ENCODE results near the gene KRT80. TPM values are rescaled to one million over a fixed set of nuclear protein-coding genes. Genes with fewer than 3 reads are reported as not detected.

KRT80 gene
- total RNA-seq, 4 donors from 2014 or later: 1.1 TPM; not detected in 3

DNA sequence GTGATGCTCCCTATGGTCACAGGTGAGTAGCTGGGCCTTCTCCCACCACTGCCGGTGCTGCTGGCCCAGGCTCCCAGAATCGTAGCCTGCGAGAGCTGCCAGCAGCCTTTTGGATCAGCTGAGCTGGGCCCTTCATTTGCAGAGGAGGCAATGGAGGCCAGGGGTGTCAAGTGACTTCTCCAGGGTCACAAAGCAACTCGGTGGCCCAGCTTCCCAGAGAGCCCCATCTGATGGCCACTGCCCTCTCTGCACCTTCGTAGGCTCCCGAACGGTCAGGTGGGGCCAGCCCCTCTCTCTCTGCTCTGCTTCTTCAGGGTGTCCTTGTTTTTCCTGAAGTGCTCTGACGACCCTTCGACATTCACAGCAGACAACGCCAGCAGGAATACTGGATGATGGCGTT, 4.6 kb downstream of the KRT80 start:
- no peaks in the 10 kb centered on the region for H3K9me3 ChIP-seq
- no peaks in the 10 kb centered on the region for H3K27me3 ChIP-seq
- H3K36me3 ChIP-seq: no peaks in the 10 kb centered on the region
- peaks cover 0 to 6% of the 10 kb centered on the region in 2 donors for H3K4me1 ChIP-seq
- TF ChIP-seq, protein P1, sequence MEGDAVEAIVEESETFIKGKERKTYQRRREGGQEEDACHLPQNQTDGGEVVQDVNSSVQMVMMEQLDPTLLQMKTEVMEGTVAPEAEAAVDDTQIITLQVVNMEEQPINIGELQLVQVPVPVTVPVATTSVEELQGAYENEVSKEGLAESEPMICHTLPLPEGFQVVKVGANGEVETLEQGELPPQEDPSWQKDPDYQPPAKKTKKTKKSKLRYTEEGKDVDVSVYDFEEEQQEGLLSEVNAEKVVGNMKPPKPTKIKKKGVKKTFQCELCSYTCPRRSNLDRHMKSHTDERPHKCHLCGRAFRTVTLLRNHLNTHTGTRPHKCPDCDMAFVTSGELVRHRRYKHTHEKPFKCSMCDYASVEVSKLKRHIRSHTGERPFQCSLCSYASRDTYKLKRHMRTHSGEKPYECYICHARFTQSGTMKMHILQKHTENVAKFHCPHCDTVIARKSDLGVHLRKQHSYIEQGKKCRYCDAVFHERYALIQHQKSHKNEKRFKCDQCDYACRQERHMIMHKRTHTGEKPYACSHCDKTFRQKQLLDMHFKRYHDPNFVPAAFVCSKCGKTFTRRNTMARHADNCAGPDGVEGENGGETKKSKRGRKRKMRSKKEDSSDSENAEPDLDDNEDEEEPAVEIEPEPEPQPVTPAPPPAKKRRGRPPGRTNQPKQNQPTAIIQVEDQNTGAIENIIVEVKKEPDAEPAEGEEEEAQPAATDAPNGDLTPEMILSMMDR (IDR thresholded peaks at IDR 0.05): no peak
- no peak for TF ChIP-seq POLR2A (IDR thresholded peaks at IDR 0.05)
- intact Hi-C loops (cut with DNase I; ENCODE audit: low total_unique reads): no loop called here
- no peak for DNase-seq
- H3K4me3 ChIP-seq: no peak overlapping the region
- no peak overlapping the region for H3K27ac ChIP-seq

DNA sequence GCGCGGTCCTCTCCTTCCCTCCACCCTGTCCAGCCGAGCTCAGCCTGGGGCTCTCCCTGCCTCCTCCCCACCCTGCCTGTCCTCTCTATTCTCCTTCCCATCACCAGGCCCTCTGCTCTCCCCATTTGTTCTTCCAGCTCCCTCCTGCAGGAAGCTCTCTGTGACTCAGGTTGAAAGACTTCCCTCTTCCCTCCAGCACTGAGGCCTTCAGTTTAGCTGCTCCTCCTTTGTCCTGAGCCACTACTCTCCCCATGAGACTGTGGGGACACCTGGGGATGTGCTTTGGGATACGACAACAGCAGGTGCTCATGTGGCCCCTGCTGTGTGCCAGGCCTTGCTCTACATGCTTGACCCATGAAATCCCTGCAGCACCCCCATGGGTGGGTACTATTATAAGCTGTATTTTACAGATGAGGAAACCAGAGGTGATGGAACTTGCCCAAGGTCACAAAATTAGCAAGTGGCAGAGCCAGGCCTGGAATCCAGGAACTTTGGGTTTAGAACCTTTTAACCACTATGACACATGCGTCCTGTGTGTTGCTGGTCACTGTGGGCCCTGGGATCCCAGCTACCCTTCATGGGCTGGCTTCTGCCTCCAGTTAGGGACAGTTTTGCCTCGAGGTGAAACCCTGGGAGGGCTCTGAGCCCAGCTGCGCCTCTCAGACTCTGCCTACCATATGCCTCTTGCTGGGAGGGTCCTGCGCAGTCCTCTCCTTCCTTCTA, 5.5 kb downstream of the KRT80 start:
- no peaks in the 10 kb centered on the region for H3K27me3 ChIP-seq
- no peaks in the 10 kb centered on the region for H3K36me3 ChIP-seq
- H3K4me3 ChIP-seq: no peak overlapping the region
- no peaks in the 10 kb centered on the region for H3K4me1 ChIP-seq
- DNase-seq: no peak
- no peak for TF ChIP-seq POLR2A (IDR thresholded peaks at IDR 0.05)
- TF ChIP-seq, protein P1 (IDR thresholded peaks at IDR 0.05): no peak
- intact Hi-C loops (cut with DNase I; ENCODE audit: low total_unique reads): no loop called here
- no peaks in the 10 kb centered on the region for H3K9me3 ChIP-seq
- H3K27ac ChIP-seq: no peak overlapping the region

DNA sequence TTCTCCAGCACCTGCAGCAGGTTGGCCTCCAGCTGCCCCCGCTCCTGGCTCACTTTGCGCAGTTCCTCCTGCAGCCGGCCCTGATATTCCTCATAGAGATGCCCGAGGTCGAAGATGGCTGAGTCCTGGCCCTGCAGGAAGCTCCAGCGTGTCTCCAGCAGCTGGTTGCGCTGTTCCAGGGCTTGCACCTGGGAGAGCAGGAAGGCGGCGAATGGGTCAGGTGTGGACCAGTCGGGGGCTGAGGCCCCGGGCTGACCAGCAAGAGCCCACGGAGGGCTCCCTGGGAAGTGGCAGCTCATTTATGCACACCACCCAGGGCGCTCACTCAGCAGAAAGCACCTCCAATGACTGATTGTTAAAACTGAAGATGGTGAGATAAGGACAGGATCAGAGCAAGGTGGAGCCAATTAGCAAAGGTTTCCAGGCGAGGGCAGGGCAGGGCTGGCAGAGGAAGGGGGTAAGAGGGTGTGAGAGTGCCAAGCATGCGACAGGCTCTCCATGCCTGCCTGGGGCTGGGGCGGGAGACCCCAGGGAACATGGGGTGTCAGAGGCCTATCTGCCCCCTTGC, 6.3 kb downstream of the KRT80 start:
- H3K4me1 ChIP-seq: no peaks in the 10 kb centered on the region
- H3K27ac ChIP-seq: no peak overlapping the region
- TF ChIP-seq, protein P1 (IDR thresholded peaks at IDR 0.05): no peak
- no peak for DNase-seq
- H3K4me3 ChIP-seq: no peak overlapping the region
- H3K9me3 ChIP-seq: no peaks in the 10 kb centered on the region
- intact Hi-C loops (cut with DNase I; ENCODE audit: low total_unique reads): no loop called here
- H3K27me3 ChIP-seq: no peaks in the 10 kb centered on the region
- no peaks in the 10 kb centered on the region for H3K36me3 ChIP-seq

DNA sequence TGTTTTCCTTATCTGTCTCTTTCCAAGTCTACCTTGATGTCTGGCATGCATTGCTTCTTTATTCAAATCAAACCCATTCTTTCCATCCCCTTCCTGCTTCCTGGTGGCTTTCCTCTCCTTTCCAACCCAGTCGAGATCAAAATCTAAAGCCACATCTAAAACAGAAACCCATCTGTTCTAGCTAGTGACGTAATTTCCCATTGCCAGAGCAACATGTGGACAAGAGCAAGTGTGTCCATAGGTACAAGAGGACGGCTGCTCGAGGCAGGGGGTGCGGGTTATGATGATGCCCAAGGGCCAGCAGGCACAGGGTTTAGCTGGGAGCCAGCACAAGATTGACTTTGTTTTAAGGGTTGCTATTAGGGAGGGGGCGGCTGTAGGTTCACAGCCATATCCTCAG, 7.0 kb downstream of the KRT80 start:
- no peak for DNase-seq
- no peaks in the 10 kb centered on the region for H3K27me3 ChIP-seq
- H3K27ac ChIP-seq: no peak overlapping the region
- H3K4me1 ChIP-seq: no peaks in the 10 kb centered on the region
- TF ChIP-seq POLR2A (IDR thresholded peaks at IDR 0.05): no peak
- TF ChIP-seq, protein P1 (IDR thresholded peaks at IDR 0.05): no peak
- no peaks in the 10 kb centered on the region for H3K36me3 ChIP-seq
- H3K9me3 ChIP-seq: no peaks in the 10 kb centered on the region
- intact Hi-C loops (cut with DNase I; ENCODE audit: low total_unique reads): no loop called here
- H3K4me3 ChIP-seq: no peak overlapping the region

DNA sequence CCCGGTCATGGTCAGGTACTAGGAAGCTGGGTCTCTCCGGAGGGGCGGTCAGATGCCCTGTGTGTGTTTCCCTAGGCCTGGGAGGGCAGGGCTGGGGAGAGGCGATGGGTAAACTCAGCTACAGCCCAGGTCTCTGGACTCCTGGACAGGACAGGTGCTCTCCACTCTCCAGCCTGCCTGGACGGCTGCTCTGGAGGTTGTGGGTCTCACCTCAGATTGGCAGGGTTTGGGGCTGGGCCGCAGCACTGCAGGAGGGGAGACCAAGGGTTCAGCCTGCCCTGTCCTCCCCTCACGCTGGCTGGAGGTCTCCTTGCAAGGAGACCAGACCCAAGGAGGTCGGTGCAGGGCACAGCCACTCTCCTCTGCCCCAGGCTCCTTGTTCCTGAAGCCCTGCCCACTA, 7.8 kb downstream of the KRT80 start:
- peak overlapping the region in 1 of 2 donors; percentile 22 for H3K27ac ChIP-seq
- no peak overlapping the region for H3K4me3 ChIP-seq
- no peaks in the 10 kb centered on the region for H3K27me3 ChIP-seq
- no peaks in the 10 kb centered on the region for H3K36me3 ChIP-seq
- no peaks in the 10 kb centered on the region for H3K4me1 ChIP-seq
- intact Hi-C loops (cut with DNase I; ENCODE audit: low total_unique reads): no loop called here
- no peak for DNase-seq
- TF ChIP-seq, protein P1 (IDR thresholded peaks at IDR 0.05): no peak
- TF ChIP-seq POLR2A (IDR thresholded peaks at IDR 0.05): no peak
- no peaks in the 10 kb centered on the region for H3K9me3 ChIP-seq

Measured in uterus (tissue), 4 donors.